GM12878 (cell line): ENCODE results near the gene C15orf39. TPM values are rescaled to one million over a fixed set of nuclear protein-coding genes. Genes with fewer than 3 reads are reported as not detected.
A peak's percentile ranks its signal among the peaks of the same experiment; 100 is the strongest.

Experiments used
- ASH2L ChIP-seq: fragments of 300-600, 200-600 bp; sonication (generic); IDR thresholded peaks from 2 replicates; pipeline ENCODE4 v1.6.1; 2017; ENCODE audit warnings: low read depth, mild to moderate bottlenecking, borderline replicate concordance
- ATF3 ChIP-seq: IDR thresholded peaks from 2 replicates; pipeline ENCODE4 v1.6.1; 2011; ENCODE audit warnings: low read depth, mild to moderate bottlenecking, low read length, moderate library complexity, borderline replicate concordance; ENCODE audit errors: extremely low read depth
- CEBPZ ChIP-seq: fragments of 150-350 bp; IDR thresholded peaks from 2 replicates; pipeline ENCODE4 v1.6.1; 2016; ENCODE audit warnings: low read depth, low read length
- CHD1 ChIP-seq: IDR thresholded peaks from 2 replicates; pipeline ENCODE4 v1.6.1; 2012; ENCODE audit warnings: low read depth, low read length, improper control_type of control experiment
- CREM ChIP-seq: IDR thresholded peaks from 2 replicates; pipeline ENCODE4 v1.6.1; 2014; ENCODE audit warnings: antibody characterized with exemption, low read depth
- ESRRA ChIP-seq: IDR thresholded peaks from 2 replicates; pipeline ENCODE4 v1.6.1; 2012; ENCODE audit warnings: mild to moderate bottlenecking, low read length, improper control_type of control experiment
- ETV6 ChIP-seq, 2 experiments: fragments of 450-650 bp in 1 of 2; IDR thresholded peaks in 1 of 2; conservative IDR thresholded peaks in 1 of 2; 2 replicates each; pipeline ENCODE4 v1.6.1; 2014; ENCODE audit warnings: antibody characterized with exemption in 1 of 2, borderline replicate concordance in 1 of 2, low read depth in 1 of 2, mild to moderate bottlenecking in 1 of 2, moderate library complexity in 1 of 2
- HDGF ChIP-seq: fragments of 450-650 bp; IDR thresholded peaks from 2 replicates; pipeline ENCODE4 v1.6.1; 2016; ENCODE audit warnings: antibody characterized with exemption
- IKZF2 ChIP-seq, 2 experiments: fragments of 450-650 bp; IDR thresholded peaks; 2 replicates each; pipeline ENCODE4 v1.6.1; 2017; ENCODE audit warnings: mild to moderate bottlenecking in 2 of 2, moderate library complexity in 2 of 2
- JUND ChIP-seq: IDR thresholded peaks from 2 replicates; pipeline ENCODE4 v1.6.1; 2012; ENCODE audit warnings: low read depth, mild to moderate bottlenecking, low read length, improper control_type of control experiment, moderate library complexity
- MEF2B ChIP-seq: fragments of 450-650 bp; IDR thresholded peaks from 2 replicates; pipeline ENCODE4 v1.6.1; 2018; ENCODE audit warnings: mild to moderate bottlenecking, moderate library complexity; ENCODE audit not compliant: partially characterized antibody, poor library complexity, severe bottlenecking
- MTA3 ChIP-seq: IDR thresholded peaks from 2 replicates; pipeline ENCODE4 v1.6.1; 2012; ENCODE audit warnings: low read length, inconsistent platforms, borderline replicate concordance
- POLR2A ChIP-seq: IDR thresholded peaks from 2 replicates; pipeline ENCODE4 v1.6.1; 2011; ENCODE audit warnings: low read depth, mild to moderate bottlenecking, low read length
- POU2F2 ChIP-seq: IDR thresholded peaks from 3 replicates; pipeline ENCODE4 v1.6.1; 2011; ENCODE audit warnings: low read depth, mild to moderate bottlenecking, low read length, borderline replicate concordance
- RAD51 ChIP-seq: fragments of 450-650 bp; IDR thresholded peaks from 2 replicates; pipeline ENCODE4 v1.6.1; 2016; ENCODE audit warnings: moderate library complexity, mild to moderate bottlenecking, inconsistent platforms
- SRF ChIP-seq, 2 experiments: IDR thresholded peaks; 2 replicates each; pipeline ENCODE4 v1.6.1; 2011; ENCODE audit warnings: low read depth in 2 of 2, low read length in 2 of 2, mild to moderate bottlenecking in 1 of 2, moderate library complexity in 1 of 2
- STAT1 ChIP-seq: fragments of 450-650 bp; conservative IDR thresholded peaks from 2 replicates; pipeline ENCODE4 v1.6.1; 2014; ENCODE audit warnings: antibody characterized with exemption, mild to moderate bottlenecking
- TCF3 ChIP-seq: IDR thresholded peaks from 2 replicates; pipeline ENCODE4 v1.6.1; 2012; ENCODE audit warnings: low read depth, mild to moderate bottlenecking, low read length, borderline replicate concordance; ENCODE audit not compliant: insufficient read depth
- ZNF207 ChIP-seq: fragments of 450-650 bp; IDR thresholded peaks from 2 replicates; pipeline ENCODE4 v1.6.1; 2014; ENCODE audit warnings: antibody characterized with exemption, mild to moderate bottlenecking, borderline replicate concordance
- ZNF24 ChIP-seq: fragments of 450-650 bp; IDR thresholded peaks from 2 replicates; pipeline ENCODE4 v1.6.1; 2017; ENCODE audit warnings: antibody characterized with exemption, mild to moderate bottlenecking
- polyA plus RNA-seq, 11 experiments: library from polyadenylated mRNA; depleted of rRNA in 4 of 11; unstranded in 6 of 11; stranded (reverse) in 5 of 11; fragments of >200 nt; fragmentation: Nextera tagmentation in 4 of 11; fragmentation: Illumina TruSeq in 1 of 11; extraction: Ambion mirVana in 4 of 11; extraction: Trizol in 1 of 11; gene quantifications; 1 replicate in 1 of 11; 2 replicates in 10 of 11; pipeline versions ENCODE4 v1.2.1 to v1.2.3, GENCODE V29; 2011 to 2016; ENCODE audit warnings: inconsistent platforms in 2 of 11, missing spikeins in 2 of 11, low read depth in 1 of 11
- total RNA-seq, 4 experiments: library from RNA; depleted of rRNA in 3 of 4; stranded (reverse); fragments of >200 nt in 3 of 4; fragmentation: Illumina TruSeq in 1 of 4; extraction: Trizol in 1 of 4; gene quantifications; 2 replicates each; pipeline versions ENCODE4 v1.2.1 to v1.2.3, GENCODE V29; 2013 to 2021
- TF ChIP-seq, protein P1 (sequence below): fragments of 450-650 bp; IDR thresholded peaks from 2 replicates; pipeline ENCODE4 v1.6.1; 2017; ENCODE audit warnings: mild to moderate bottlenecking
- TF ChIP-seq, protein P2 (sequence below): IDR thresholded peaks from 2 replicates; pipeline ENCODE4 v1.6.1; 2011; ENCODE audit warnings: mild to moderate bottlenecking, low read depth, low read length, moderate library complexity; ENCODE audit not compliant: insufficient replicate concordance
- TF ChIP-seq, protein P3 (sequence below): fragments of 450-650 bp; IDR thresholded peaks from 2 replicates; pipeline ENCODE4 v1.6.1; 2016; ENCODE audit warnings: mild to moderate bottlenecking

Gene C15orf39
- total and polyA plus RNA-seq, 10 of the 15 experiments (the other 5 are each of a cell fraction or from before 2014, with no cell fraction given), result 2.3 to 139 (median 33.0) TPM

DNA sequence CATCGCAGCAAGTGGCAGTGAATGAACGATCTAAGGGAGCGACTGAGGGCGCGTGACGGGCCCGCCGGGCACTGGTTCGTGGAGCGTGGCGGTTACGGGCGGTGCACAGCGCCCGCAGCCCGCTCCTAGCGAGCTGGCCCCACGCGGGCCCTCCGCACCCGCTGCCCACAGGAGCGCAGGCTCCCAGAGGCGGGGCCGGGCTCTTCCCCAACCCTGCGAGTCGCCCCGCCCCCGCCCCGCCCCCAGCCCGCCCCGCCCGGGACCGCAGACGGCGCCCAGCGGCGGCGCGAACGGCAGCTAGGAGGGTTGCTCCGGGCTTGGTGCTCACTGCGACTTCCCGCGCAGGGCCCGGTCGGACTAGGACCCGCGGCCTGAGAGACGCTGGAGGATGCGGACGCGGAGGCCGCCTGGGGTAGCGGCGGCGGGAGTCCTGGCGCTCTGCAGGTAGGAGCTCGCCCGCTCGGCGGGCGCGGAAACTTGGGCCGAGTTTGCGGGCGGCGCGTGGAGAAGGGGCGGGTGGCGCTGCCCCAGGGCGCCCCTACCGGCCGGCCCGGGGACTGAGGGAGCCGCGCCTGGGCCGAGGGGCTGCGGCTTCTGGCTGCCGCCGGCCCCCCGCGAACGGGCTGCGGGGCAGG, at the start of gene C15orf39 (continued):
- TF ChIP-seq, protein P1, sequence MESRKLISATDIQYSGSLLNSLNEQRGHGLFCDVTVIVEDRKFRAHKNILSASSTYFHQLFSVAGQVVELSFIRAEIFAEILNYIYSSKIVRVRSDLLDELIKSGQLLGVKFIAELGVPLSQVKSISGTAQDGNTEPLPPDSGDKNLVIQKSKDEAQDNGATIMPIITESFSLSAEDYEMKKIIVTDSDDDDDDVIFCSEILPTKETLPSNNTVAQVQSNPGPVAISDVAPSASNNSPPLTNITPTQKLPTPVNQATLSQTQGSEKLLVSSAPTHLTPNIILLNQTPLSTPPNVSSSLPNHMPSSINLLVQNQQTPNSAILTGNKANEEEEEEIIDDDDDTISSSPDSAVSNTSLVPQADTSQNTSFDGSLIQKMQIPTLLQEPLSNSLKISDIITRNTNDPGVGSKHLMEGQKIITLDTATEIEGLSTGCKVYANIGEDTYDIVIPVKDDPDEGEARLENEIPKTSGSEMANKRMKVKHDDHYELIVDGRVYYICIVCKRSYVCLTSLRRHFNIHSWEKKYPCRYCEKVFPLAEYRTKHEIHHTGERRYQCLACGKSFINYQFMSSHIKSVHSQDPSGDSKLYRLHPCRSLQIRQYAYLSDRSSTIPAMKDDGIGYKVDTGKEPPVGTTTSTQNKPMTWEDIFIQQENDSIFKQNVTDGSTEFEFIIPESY, result no peak
- TF ChIP-seq ZNF207, result peak; percentile 73; the same call in 1 of the 2 replicates
- TF ChIP-seq ETV6 (conservative IDR thresholded peaks at IDR 0.05 in 1 of 2, IDR thresholded peaks at IDR 0.05 in 1 of 2; ENCODE audit: borderline replicate concordance in 1 of 2, low read depth in 1 of 2), result no peak; a peak in 1 of 4 replicates
- TF ChIP-seq, protein P2, sequence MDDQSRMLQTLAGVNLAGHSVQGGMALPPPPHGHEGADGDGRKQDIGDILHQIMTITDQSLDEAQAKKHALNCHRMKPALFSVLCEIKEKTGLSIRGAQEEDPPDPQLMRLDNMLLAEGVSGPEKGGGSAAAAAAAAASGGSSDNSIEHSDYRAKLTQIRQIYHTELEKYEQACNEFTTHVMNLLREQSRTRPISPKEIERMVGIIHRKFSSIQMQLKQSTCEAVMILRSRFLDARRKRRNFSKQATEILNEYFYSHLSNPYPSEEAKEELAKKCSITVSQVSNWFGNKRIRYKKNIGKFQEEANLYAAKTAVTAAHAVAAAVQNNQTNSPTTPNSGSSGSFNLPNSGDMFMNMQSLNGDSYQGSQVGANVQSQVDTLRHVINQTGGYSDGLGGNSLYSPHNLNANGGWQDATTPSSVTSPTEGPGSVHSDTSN, result no peak
- no peak for TF ChIP-seq CHD1
- TF ChIP-seq HDGF, result no peak
- TF ChIP-seq POU2F2, result 0 out of 3 replicates have a peak, but pooled peaks have one; percentile 26
- no peak for TF ChIP-seq MEF2B
- no peak for TF ChIP-seq JUND
- TF ChIP-seq CREM, result no peak
- TF ChIP-seq ZNF24, result 0 out of 2 replicates have a peak, but pooled peaks have one; percentile 19
- TF ChIP-seq CEBPZ, result no peak
- no peak for TF ChIP-seq ATF3
- no peak for TF ChIP-seq RAD51
- peak; percentile 9 to 10; a peak in 1 of 4 replicates for TF ChIP-seq SRF (IDR thresholded peaks at IDR 0.05; ENCODE audit: low read depth in 2 of 2, low read length in 2 of 2)
- peak; percentile 84 for TF ChIP-seq POLR2A
- TF ChIP-seq MTA3, result no peak
- TF ChIP-seq ESRRA, result no peak
- TF ChIP-seq, protein P3, sequence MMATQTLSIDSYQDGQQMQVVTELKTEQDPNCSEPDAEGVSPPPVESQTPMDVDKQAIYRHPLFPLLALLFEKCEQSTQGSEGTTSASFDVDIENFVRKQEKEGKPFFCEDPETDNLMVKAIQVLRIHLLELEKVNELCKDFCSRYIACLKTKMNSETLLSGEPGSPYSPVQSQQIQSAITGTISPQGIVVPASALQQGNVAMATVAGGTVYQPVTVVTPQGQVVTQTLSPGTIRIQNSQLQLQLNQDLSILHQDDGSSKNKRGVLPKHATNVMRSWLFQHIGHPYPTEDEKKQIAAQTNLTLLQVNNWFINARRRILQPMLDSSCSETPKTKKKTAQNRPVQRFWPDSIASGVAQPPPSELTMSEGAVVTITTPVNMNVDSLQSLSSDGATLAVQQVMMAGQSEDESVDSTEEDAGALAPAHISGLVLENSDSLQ, result no peak
- no peak for TF ChIP-seq IKZF2 (IDR thresholded peaks at IDR 0.05)
- TF ChIP-seq ASH2L, result no peak
- no peak for TF ChIP-seq STAT1
- TF ChIP-seq TCF3, result no peak
